GM21390 (cell line): ENCODE results near the gene ADCK1.
"Not testable (repeated sequence)": the region's sequence is repeated elsewhere in the genome, so short reads cannot be mapped to it uniquely, and the experiment has no call there.

ENCODE experiments used
- ATAC-seq: cut with Tn5 transposase; IDR thresholded peaks from one replicate; pipeline ENCODE4 v1.9.1; 2021; ENCODE audit not compliant: unreplicated experiment

The ADCK1 gene

GRCh38 chr14:77892890-77893484, 93.1 kb downstream of the ADCK1 start:
- ATAC-seq, result no peak

GRCh38 chr14:77897374-77897773, 97.5 kb downstream of the ADCK1 start:
- no peak for ATAC-seq

- no peak for ATAC-seq
Observed at GRCh38 chr14:77902811-77903210, 102.9 kb downstream of the ADCK1 start.

GRCh38 chr14:77903221-77903620, 103.3 kb downstream of the ADCK1 start:
- ATAC-seq, result no peak

- no peak for ATAC-seq
Observed at GRCh38 chr14:77903937-77904617, 104.2 kb downstream of the ADCK1 start.

- ATAC-seq, result no peak
Observed at GRCh38 chr14:77906446-77906845, 106.5 kb downstream of the ADCK1 start.

- no peak for ATAC-seq
Observed at GRCh38 chr14:77908847-77909246, 108.9 kb downstream of the ADCK1 start.

GRCh38 chr14:77909911-77910310, 110.0 kb downstream of the ADCK1 start:
- no peak for ATAC-seq

- ATAC-seq, result no peak
Observed at GRCh38 chr14:77910506-77910905, 110.6 kb downstream of the ADCK1 start.

GRCh38 chr14:77911356-77911755, 111.4 kb downstream of the ADCK1 start:
- no peak for ATAC-seq

- no peak for ATAC-seq
Observed at GRCh38 chr14:77912754-77913556, 113.0 kb downstream of the ADCK1 start.

GRCh38 chr14:77914073-77914721, 114.3 kb downstream of the ADCK1 start:
- ATAC-seq, result no peak

GRCh38 chr14:77915390-77915789, 115.5 kb downstream of the ADCK1 start:
- not testable (repeated sequence) for ATAC-seq

GRCh38 chr14:77917491-77918201, 117.7 kb downstream of the ADCK1 start:
- ATAC-seq, result no peak

- no peak for ATAC-seq
Observed at GRCh38 chr14:77918448-77918847, 118.5 kb downstream of the ADCK1 start.

GRCh38 chr14:77920312-77920711, 120.4 kb downstream of the ADCK1 start:
- no peak for ATAC-seq

GRCh38 chr14:77921818-77922217, 121.9 kb downstream of the ADCK1 start:
- no peak for ATAC-seq

- no peak for ATAC-seq
Observed at GRCh38 chr14:77923131-77923936, 123.4 kb downstream of the ADCK1 start.

GRCh38 chr14:77924141-77924948, 124.4 kb downstream of the ADCK1 start:
- ATAC-seq, result no peak
